Neural cell (in vitro differentiated cells): Measurements from ENCODE around the gene TRIM47.

Experiments
- EP300 ChIP-seq: fragments of 450-650 bp; conservative IDR thresholded peaks from 2 replicates; pipeline ENCODE4 v1.6.1; 2014; ENCODE audit warnings: antibody characterized with exemption, mild to moderate bottlenecking, moderate library complexity; ENCODE audit not compliant: poor library complexity, severe bottlenecking
- MXI1 ChIP-seq: fragments of 450-650 bp; conservative IDR thresholded peaks from 2 replicates; pipeline ENCODE4 v1.6.1; 2014; ENCODE audit warnings: antibody characterized with exemption, mild to moderate bottlenecking; ENCODE audit not compliant: poor library complexity, severe bottlenecking
- TAF1 ChIP-seq: IDR thresholded peaks from 2 replicates; pipeline ENCODE4 v1.6.1; 2012; ENCODE audit warnings: low read depth
- TF ChIP-seq, protein P1 (sequence below): fragments of 450-650 bp; IDR thresholded peaks from 2 replicates; pipeline ENCODE4 v1.5.1; 2014; ENCODE audit warnings: antibody characterized with exemption, mild to moderate bottlenecking, moderate library complexity; ENCODE audit not compliant: poor library complexity, severe bottlenecking

- no peak for TF ChIP-seq TAF1
- TF ChIP-seq, protein P1, sequence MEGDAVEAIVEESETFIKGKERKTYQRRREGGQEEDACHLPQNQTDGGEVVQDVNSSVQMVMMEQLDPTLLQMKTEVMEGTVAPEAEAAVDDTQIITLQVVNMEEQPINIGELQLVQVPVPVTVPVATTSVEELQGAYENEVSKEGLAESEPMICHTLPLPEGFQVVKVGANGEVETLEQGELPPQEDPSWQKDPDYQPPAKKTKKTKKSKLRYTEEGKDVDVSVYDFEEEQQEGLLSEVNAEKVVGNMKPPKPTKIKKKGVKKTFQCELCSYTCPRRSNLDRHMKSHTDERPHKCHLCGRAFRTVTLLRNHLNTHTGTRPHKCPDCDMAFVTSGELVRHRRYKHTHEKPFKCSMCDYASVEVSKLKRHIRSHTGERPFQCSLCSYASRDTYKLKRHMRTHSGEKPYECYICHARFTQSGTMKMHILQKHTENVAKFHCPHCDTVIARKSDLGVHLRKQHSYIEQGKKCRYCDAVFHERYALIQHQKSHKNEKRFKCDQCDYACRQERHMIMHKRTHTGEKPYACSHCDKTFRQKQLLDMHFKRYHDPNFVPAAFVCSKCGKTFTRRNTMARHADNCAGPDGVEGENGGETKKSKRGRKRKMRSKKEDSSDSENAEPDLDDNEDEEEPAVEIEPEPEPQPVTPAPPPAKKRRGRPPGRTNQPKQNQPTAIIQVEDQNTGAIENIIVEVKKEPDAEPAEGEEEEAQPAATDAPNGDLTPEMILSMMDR = no peak
- TF ChIP-seq MXI1 = no peak
- no peak for TF ChIP-seq EP300
These were observed 22.5 kb upstream of the TRIM47 start for GRCh38 chr17:75900691-75901533.
